Thoracic aorta (tissue), 2 donors: ENCODE results near the gene ZNF714. TPM values are rescaled to one million over a fixed set of nuclear protein-coding genes. Genes with fewer than 3 reads are reported as not detected.
"Not testable (repeated sequence)": the region's sequence is repeated elsewhere in the genome, so short reads cannot be mapped to it uniquely, and the experiment has no call there.

Experiments
- ATAC-seq: fragments of 150-250 bp; one replicate; pipeline ENCODE4 v1.8.0; 2017; ENCODE audit warnings: low read depth; ENCODE audit not compliant: insufficient number of reproducible peaks, low FRiP score
- DNase-seq: peaks from one replicate; pipeline ENCODE4 v3.0.0-alpha.2; 2020; ENCODE audit warnings: low spot score
- H3K27ac ChIP-seq, 2 donors: fragments of 200-600 bp; sonication (generic); 1 replicate in 1 of 2; 2 replicates in 1 of 2; pipeline ENCODE4 v1.5.1; 2016; ENCODE audit warnings: mild to moderate bottlenecking in 2 of 2, moderate library complexity in 2 of 2
- H3K27me3 ChIP-seq: fragments of 200-600 bp; sonication (generic); replicated peaks from 2 replicates; pipeline ENCODE4 v1.6.0; 2016; ENCODE audit warnings: mild to moderate bottlenecking; ENCODE audit not compliant: insufficient read depth
- H3K36me3 ChIP-seq: fragments of 200-600 bp; sonication (generic); one replicate; pipeline ENCODE4 v1.5.1; 2016
- H3K4me1 ChIP-seq, 2 donors: fragments of 200-600 bp; sonication (generic); 1 replicate in 1 of 2; 2 replicates in 1 of 2; pipeline versions ENCODE4 v1.5.1 to v1.6.0; 2016; ENCODE audit warnings: low read depth in 2 of 2, mild to moderate bottlenecking in 1 of 2; ENCODE audit not compliant: control insufficient read depth in 1 of 2
- H3K4me3 ChIP-seq: fragments of 200-600 bp; sonication (generic); 2 replicates; pipeline ENCODE4 v1.5.1; 2016; ENCODE audit warnings: mild to moderate bottlenecking
- H3K9me3 ChIP-seq: fragments of 200-600 bp; sonication (generic); 2 replicates; pipeline ENCODE4 v1.5.1; 2016
- total RNA-seq, 2 donors: library from RNA; depleted of rRNA; stranded (reverse); fragments of >200 nt; gene quantifications; one replicate each; pipeline versions ENCODE4 v1.1.0 to v1.2.3, GENCODE V29; 2016
- TF ChIP-seq, protein P1 (sequence below): fragments of 200-600 bp; sonication (generic); IDR thresholded peaks from one replicate; pipeline ENCODE4 v1.5.1; 2019; ENCODE audit warnings: antibody characterized with exemption

Gene ZNF714
- total RNA-seq, 2 donors from 2014 or later: 2.6 to 15.2 TPM

DNA sequence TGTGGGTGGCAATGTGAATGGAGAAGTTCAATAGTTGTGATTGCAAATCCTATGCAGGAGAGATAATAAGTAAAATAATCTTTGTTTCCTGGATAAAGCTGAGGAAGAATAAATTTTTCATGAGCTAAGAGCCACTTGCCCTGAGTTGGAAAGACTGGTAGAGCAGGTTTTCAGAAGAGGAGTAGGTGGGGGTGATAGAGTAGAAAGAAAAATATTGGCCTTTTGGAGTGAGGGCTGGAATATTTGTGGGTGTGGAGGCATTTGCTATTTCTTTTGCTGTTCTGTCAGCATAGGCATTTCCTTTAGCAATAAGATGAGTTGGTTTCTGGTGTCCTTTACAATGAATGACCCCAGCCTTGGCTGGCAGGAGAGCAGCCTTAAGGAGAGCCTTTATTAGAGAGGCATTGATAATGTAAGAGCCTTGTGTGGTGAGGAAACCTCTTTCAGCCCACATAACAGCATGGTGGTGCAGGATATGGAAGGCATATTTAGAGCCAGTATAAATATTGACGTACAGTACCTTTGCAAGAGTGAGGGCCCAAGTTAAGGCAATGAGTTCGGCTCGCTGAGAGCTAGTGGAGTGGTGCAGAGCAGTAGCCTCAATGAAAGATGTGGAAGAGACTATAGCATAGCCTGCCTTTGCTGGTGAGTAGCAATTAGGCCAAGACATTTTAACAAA lies 48.2 kb downstream of the ZNF714 start:
- TF ChIP-seq, protein P1, sequence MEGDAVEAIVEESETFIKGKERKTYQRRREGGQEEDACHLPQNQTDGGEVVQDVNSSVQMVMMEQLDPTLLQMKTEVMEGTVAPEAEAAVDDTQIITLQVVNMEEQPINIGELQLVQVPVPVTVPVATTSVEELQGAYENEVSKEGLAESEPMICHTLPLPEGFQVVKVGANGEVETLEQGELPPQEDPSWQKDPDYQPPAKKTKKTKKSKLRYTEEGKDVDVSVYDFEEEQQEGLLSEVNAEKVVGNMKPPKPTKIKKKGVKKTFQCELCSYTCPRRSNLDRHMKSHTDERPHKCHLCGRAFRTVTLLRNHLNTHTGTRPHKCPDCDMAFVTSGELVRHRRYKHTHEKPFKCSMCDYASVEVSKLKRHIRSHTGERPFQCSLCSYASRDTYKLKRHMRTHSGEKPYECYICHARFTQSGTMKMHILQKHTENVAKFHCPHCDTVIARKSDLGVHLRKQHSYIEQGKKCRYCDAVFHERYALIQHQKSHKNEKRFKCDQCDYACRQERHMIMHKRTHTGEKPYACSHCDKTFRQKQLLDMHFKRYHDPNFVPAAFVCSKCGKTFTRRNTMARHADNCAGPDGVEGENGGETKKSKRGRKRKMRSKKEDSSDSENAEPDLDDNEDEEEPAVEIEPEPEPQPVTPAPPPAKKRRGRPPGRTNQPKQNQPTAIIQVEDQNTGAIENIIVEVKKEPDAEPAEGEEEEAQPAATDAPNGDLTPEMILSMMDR: no peak
- Histone ChIP-seq H3K27ac (no peak overlapping the region), H3K4me1 (no peaks in the 10 kb centered on the region), H3K27me3 (no peaks in the 10 kb centered on the region), H3K36me3 (no peaks in the 10 kb centered on the region), H3K9me3 (no peaks in the 10 kb centered on the region), H3K4me3 (no peak overlapping the region)
- no peak for ATAC-seq
- no peak for DNase-seq

DNA sequence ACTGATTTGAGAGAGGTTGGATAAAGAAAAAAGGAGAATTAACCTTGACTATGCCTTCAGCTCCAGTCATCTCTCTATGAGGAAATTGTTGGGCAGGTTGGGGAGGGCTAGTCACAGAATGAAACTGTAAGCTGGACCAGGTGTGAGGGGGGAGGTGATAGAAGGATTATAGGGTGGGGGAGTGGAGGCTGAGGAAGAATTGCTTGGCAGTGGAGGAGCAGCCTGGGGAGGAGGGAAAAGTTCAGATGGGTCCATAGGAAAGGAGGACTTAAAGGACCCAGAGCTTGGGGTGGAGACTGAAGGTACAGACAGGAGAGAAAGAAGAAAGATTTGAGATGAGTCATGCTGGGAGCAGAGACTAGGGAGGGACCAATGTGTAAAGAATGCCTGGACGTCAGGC lies 51.6 kb downstream of the ZNF714 start:
- no peak overlapping the region for H3K4me3 ChIP-seq
- no peaks in the 10 kb centered on the region for H3K4me1 ChIP-seq
- H3K36me3 ChIP-seq: no peaks in the 10 kb centered on the region
- ATAC-seq (no peak), DNase-seq (no peak)
- TF ChIP-seq, protein P1: no peak
- no peaks in the 10 kb centered on the region for H3K27me3 ChIP-seq
- H3K27ac ChIP-seq: no peak overlapping the region
- H3K9me3 ChIP-seq: no peaks in the 10 kb centered on the region

DNA sequence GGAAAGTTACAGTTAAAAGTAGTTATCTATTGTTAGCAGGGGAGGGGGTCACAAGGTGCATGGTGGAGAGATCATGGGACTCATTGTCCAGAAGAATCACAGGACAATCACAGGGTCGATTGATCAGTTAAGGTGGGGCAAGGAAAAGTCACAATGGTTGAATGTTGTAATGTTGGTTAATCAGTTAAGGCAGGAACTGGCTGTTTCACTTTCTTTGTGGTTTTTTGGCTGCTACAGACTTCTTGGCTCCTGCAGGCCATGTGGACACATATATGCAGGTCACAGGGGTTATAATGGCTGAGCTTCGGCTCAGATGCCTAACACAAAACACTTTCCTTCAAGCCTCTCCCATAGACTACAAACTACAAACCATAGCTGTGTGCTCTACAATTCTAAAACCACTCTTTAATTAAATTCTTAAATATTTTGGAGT lies 52.9 kb downstream of the ZNF714 start:
- Histone ChIP-seq H3K4me3 (no peak overlapping the region), H3K27ac (no peak overlapping the region), H3K4me1 (no peaks in the 10 kb centered on the region), H3K27me3 (no peaks in the 10 kb centered on the region), H3K36me3 (no peaks in the 10 kb centered on the region), H3K9me3 (no peaks in the 10 kb centered on the region)
- DNase-seq (no peak), ATAC-seq (no peak)
- TF ChIP-seq, protein P1: no peak

DNA sequence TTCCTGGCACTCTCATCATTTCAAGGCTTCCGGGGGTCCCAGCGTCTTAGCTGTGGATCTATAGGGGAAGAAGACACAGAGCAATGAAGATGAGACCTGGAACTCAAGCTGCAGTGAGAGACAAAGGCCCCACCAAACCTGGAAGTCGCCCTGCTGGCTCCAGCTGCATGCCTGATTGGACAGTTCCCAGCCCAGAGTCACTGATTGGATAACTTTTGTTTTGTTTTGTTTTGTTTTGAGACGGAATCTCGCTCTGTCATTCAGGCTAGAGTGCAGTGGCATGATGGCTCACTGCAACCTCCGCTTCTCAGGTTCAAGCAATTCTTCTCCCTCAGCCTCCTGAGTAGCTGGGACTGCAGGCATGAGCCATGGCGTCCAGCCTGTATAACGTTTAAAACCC lies 53.4 kb downstream of the ZNF714 start:
- H3K4me1 ChIP-seq: no peaks in the 10 kb centered on the region
- H3K36me3 ChIP-seq: no peaks in the 10 kb centered on the region
- H3K9me3 ChIP-seq: no peaks in the 10 kb centered on the region
- TF ChIP-seq, protein P1: no peak
- DNase-seq (no peak), ATAC-seq (no peak)
- H3K4me3 ChIP-seq: no peak overlapping the region
- no peak overlapping the region for H3K27ac ChIP-seq
- H3K27me3 ChIP-seq: no peaks in the 10 kb centered on the region

DNA sequence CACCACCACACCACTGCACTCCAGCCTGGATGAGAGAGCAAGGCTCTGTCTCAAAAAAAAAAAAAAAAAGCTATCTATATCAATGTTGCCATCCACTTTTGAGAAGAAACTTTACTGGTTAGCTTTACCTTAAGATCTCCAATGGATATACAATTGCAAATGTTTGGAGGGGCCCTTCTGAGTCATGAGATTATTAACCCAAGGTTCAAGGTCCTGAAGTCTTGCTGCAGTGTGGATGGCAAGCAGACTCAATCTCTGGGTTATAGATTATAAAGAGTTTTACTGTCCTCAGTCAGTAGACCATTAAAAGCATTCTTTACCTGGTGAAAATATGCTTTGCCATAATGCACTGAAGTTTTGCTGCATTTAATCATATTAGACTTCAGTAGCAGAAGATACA lies 56.1 kb downstream of the ZNF714 start:
- Histone ChIP-seq H3K4me1 (peaks cover 0 to 9% of the 10 kb centered on the region in 2 donors), H3K36me3 (no peaks in the 10 kb centered on the region), H3K27ac (no peak overlapping the region), H3K27me3 (no peaks in the 10 kb centered on the region), H3K4me3 (no peak overlapping the region), H3K9me3 (no peaks in the 10 kb centered on the region)
- ATAC-seq (no peak), DNase-seq (no peak)
- TF ChIP-seq, protein P1: no peak

DNA sequence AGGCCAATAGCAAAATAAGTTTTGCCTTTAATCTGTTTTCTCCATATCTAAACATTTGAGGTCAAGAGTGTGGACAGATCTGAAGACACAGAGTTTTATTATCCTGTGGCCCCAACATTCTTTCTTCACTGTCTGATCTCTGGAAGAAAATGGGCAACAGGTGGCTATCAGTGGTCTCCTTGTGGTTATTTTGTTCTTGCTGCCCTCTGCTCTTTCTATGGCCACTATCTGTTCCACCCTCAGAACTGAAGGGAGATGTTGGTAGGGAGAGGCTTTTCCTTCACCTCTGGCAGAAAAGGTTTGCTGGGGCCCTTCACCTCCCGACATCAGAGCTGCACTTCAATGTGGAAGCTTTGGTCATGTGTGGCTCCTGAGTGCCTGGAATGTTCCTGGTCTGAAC lies 59.0 kb downstream of the ZNF714 start:
- not testable (repeated sequence) for H3K4me1 ChIP-seq, H3K36me3 ChIP-seq, ATAC-seq, DNase-seq, H3K9me3 ChIP-seq, H3K27ac ChIP-seq, H3K27me3 ChIP-seq
- peak overlapping the region; percentile 88 for H3K4me3 ChIP-seq
